ENCODE measurements around the gene COL2A1. TPM values are rescaled to one million over a fixed set of nuclear protein-coding genes. Genes with fewer than 3 reads are reported as not detected.

COL2A1 gene
- total and polyA plus RNA-seq, 9 of the 15 experiments (the other 6 are each of a cell fraction or from before 2014, with no cell fraction given), result 0.46 TPM; not detected in 8

GRCh38 chr12:48025281-48025680 is 21.0 kb upstream of the COL2A1 start:
- DNase-seq (ENCODE audit: extremely low read depth in 1 of 4, low spot score in 3 of 4), result no peak
- H3K4me3 ChIP-seq, result no peak overlapping the region
- no peak for FAIRE-seq
- no peaks in the 10 kb centered on the region for H3K9me3 ChIP-seq (replicated peaks; ENCODE audit: control insufficient read depth, insufficient read depth, low read depth, low read length)
- H3K79me2 ChIP-seq (ENCODE audit: control insufficient read depth, insufficient read depth, low read length), result no peaks in the 10 kb centered on the region
- no peak for ATAC-seq
- no peaks in the 10 kb centered on the region for H3K9me1 ChIP-seq (ENCODE audit: control insufficient read depth, insufficient read depth, low read length)
- no peak overlapping the region for H3K9ac ChIP-seq (ENCODE audit: insufficient read depth in 1 of 2, low read depth in 2 of 2, low read length in 2 of 2)
- WGBS (ENCODE audit: insufficient coverage, low coverage, missing lambda C conversion rate), result 15% methylated on average over 5 of the region's 7 CpGs
- H3K27me3 ChIP-seq (ENCODE audit: control insufficient read depth in 2 of 2, insufficient read depth in 2 of 2, low read length in 2 of 2), result peaks cover 8 to 18% of the 10 kb centered on the region in 2 experiments
- CTCF ChIA-PET (ENCODE audit: low intra/inter-chr PET ratio), result no interaction called here
- in situ Hi-C loops (cut with MboI) (no loop called here), intact Hi-C loops (cut with micrococcal nuclease) (no loop called here)
- peaks cover 7 to 12% of the 10 kb centered on the region in 2 experiments for H3K4me1 ChIP-seq (replicated peaks in 1 of 2; ENCODE audit: control insufficient read depth in 2 of 2, insufficient read depth in 2 of 2, low read length in 2 of 2)
- no peak overlapping the region for H3K4me2 ChIP-seq (ENCODE audit: insufficient read depth, low read length)
- POLR2A ChIA-PET, result interaction anchor here (1.4 kb wide), 1 partner anchor 9 kb away, joined by 4 read pairs; no protein-coding TSS in a partner anchor
- H3K36me3 ChIP-seq (ENCODE audit: control insufficient read depth, insufficient read depth, low read length), result no peaks in the 10 kb centered on the region
- no peak overlapping the region for H2AFZ ChIP-seq (ENCODE audit: low read depth, low read length)
- H3K27ac ChIP-seq (ENCODE audit: extremely low read depth, low read depth, low read length), result no peak overlapping the region
- no peaks in the 10 kb centered on the region for H4K20me1 ChIP-seq (replicated peaks; ENCODE audit: control insufficient read depth, insufficient read depth, low read length)
- BruUV-seq (replicated peaks), result no TSS peak
- TF ChIP-seq ETV1 (tag; conservative IDR thresholded peaks at IDR 0.05; ENCODE audit: low read depth) (no peak), SMAD2 (IDR thresholded peaks at IDR 0.05; ENCODE audit: low read depth, low read length) (no peak), SMC3 (conservative IDR thresholded peaks at IDR 0.05; ENCODE audit: insufficient read depth, low read depth, low read length) (no peak), CCNT2 (IDR thresholded peaks at IDR 0.05; ENCODE audit: borderline replicate concordance, extremely low read depth, insufficient read length, low read depth, low read length) (no peak), SMARCB1 (IDR thresholded peaks at IDR 0.05; ENCODE audit: insufficient read length, low read depth) (no peak), MITF (IDR thresholded peaks at IDR 0.05) (no peak), ERF (CRISPR knock-in tag; IDR thresholded peaks at IDR 0.05) (no peak), NR2F6 (CRISPR knock-in tag; IDR thresholded peaks at IDR 0.05) (no peak)
- TF ChIP-seq, protein P1, sequence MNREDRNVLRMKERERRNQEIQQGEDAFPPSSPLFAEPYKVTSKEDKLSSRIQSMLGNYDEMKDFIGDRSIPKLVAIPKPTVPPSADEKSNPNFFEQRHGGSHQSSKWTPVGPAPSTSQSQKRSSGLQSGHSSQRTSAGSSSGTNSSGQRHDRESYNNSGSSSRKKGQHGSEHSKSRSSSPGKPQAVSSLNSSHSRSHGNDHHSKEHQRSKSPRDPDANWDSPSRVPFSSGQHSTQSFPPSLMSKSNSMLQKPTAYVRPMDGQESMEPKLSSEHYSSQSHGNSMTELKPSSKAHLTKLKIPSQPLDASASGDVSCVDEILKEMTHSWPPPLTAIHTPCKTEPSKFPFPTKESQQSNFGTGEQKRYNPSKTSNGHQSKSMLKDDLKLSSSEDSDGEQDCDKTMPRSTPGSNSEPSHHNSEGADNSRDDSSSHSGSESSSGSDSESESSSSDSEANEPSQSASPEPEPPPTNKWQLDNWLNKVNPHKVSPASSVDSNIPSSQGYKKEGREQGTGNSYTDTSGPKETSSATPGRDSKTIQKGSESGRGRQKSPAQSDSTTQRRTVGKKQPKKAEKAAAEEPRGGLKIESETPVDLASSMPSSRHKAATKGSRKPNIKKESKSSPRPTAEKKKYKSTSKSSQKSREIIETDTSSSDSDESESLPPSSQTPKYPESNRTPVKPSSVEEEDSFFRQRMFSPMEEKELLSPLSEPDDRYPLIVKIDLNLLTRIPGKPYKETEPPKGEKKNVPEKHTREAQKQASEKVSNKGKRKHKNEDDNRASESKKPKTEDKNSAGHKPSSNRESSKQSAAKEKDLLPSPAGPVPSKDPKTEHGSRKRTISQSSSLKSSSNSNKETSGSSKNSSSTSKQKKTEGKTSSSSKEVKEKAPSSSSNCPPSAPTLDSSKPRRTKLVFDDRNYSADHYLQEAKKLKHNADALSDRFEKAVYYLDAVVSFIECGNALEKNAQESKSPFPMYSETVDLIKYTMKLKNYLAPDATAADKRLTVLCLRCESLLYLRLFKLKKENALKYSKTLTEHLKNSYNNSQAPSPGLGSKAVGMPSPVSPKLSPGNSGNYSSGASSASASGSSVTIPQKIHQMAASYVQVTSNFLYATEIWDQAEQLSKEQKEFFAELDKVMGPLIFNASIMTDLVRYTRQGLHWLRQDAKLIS (CRISPR knock-in tag; IDR thresholded peaks at IDR 0.05), result no peak
- TF ChIP-seq, protein P2, sequence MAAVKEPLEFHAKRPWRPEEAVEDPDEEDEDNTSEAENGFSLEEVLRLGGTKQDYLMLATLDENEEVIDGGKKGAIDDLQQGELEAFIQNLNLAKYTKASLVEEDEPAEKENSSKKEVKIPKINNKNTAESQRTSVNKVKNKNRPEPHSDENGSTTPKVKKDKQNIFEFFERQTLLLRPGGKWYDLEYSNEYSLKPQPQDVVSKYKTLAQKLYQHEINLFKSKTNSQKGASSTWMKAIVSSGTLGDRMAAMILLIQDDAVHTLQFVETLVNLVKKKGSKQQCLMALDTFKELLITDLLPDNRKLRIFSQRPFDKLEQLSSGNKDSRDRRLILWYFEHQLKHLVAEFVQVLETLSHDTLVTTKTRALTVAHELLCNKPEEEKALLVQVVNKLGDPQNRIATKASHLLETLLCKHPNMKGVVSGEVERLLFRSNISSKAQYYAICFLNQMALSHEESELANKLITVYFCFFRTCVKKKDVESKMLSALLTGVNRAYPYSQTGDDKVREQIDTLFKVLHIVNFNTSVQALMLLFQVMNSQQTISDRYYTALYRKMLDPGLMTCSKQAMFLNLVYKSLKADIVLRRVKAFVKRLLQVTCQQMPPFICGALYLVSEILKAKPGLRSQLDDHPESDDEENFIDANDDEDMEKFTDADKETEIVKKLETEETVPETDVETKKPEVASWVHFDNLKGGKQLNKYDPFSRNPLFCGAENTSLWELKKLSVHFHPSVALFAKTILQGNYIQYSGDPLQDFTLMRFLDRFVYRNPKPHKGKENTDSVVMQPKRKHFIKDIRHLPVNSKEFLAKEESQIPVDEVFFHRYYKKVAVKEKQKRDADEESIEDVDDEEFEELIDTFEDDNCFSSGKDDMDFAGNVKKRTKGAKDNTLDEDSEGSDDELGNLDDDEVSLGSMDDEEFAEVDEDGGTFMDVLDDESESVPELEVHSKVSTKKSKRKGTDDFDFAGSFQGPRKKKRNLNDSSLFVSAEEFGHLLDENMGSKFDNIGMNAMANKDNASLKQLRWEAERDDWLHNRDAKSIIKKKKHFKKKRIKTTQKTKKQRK (IDR thresholded peaks at IDR 0.05; ENCODE audit: borderline replicate concordance, low read depth, low read length), result no peak
- TF ChIP-seq, protein P3, sequence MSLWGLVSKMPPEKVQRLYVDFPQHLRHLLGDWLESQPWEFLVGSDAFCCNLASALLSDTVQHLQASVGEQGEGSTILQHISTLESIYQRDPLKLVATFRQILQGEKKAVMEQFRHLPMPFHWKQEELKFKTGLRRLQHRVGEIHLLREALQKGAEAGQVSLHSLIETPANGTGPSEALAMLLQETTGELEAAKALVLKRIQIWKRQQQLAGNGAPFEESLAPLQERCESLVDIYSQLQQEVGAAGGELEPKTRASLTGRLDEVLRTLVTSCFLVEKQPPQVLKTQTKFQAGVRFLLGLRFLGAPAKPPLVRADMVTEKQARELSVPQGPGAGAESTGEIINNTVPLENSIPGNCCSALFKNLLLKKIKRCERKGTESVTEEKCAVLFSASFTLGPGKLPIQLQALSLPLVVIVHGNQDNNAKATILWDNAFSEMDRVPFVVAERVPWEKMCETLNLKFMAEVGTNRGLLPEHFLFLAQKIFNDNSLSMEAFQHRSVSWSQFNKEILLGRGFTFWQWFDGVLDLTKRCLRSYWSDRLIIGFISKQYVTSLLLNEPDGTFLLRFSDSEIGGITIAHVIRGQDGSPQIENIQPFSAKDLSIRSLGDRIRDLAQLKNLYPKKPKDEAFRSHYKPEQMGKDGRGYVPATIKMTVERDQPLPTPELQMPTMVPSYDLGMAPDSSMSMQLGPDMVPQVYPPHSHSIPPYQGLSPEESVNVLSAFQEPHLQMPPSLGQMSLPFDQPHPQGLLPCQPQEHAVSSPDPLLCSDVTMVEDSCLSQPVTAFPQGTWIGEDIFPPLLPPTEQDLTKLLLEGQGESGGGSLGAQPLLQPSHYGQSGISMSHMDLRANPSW (CRISPR knock-in tag; IDR thresholded peaks at IDR 0.05), result no peak
